Astrocyte (in vitro differentiated cells and primary cell): ENCODE data around the gene DDIT4.

Source experiments
- EZH2 ChIP-seq: IDR thresholded peaks from 2 replicates; pipeline ENCODE4 v1.6.1; 2012; ENCODE audit warnings: mild to moderate bottlenecking, low read length, inconsistent platforms; ENCODE audit not compliant: insufficient read depth
- TF ChIP-seq, protein P1 (sequence below): IDR thresholded peaks from 2 replicates; pipeline ENCODE4 v1.5.1; 2011; ENCODE audit warnings: low read depth, mild to moderate bottlenecking, inconsistent platforms, low read length, moderate library complexity; ENCODE audit not compliant: insufficient read depth

DNA sequence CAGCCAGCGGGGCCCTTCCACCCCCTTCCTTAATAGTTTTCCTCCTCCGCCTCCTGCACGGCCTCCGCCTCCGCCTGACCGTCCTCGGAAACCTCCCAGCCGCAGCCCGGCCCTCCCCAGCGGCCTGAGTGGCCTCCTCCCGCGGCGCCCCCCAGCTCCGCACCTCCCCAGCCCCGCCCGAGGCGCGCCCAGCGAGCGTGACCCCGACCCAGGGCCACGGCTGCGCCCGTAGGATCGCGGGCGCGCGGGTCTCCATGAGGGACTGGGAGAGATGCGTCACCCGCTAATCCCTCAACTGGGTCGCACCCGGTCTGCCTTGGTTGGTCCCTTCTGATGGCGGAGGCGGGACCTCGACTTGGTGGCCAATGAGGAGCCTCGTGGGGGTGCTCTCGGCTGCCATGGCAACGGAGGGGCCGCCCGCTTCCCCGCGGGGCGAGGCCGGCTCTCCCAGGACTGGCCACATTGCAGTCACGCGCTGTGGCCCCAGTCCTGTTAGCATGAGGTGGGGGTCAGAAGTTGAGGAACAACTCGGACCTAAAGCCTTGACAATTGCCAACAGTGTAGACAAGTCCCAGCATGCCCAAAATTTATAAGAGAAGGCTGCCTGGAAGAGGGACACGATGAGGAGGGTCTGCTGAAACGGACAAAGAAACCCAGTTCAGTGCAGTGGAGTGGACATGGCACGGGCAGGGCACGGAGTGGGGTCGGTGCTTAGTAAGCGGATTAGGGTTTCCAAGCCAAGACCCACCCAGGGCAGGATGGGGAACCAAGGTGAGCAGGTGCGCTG, 24.3 kb downstream of the DDIT4 start:
- TF ChIP-seq, protein P1, sequence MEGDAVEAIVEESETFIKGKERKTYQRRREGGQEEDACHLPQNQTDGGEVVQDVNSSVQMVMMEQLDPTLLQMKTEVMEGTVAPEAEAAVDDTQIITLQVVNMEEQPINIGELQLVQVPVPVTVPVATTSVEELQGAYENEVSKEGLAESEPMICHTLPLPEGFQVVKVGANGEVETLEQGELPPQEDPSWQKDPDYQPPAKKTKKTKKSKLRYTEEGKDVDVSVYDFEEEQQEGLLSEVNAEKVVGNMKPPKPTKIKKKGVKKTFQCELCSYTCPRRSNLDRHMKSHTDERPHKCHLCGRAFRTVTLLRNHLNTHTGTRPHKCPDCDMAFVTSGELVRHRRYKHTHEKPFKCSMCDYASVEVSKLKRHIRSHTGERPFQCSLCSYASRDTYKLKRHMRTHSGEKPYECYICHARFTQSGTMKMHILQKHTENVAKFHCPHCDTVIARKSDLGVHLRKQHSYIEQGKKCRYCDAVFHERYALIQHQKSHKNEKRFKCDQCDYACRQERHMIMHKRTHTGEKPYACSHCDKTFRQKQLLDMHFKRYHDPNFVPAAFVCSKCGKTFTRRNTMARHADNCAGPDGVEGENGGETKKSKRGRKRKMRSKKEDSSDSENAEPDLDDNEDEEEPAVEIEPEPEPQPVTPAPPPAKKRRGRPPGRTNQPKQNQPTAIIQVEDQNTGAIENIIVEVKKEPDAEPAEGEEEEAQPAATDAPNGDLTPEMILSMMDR: no peak
- no peak for TF ChIP-seq EZH2
